Endothelial cell of umbilical vein (primary cell): ENCODE data around the gene NFKBIA. TPM values are rescaled to one million over a fixed set of nuclear protein-coding genes. Genes with fewer than 3 reads are reported as not detected.

Experiments used
- BruUV-seq: library from RNA; stranded (reverse); fragments of 400-500 nt; replicated peaks from 2 replicates; lab custom pipeline; 2021; lab: Mats Ljungman, UMichigan
- CTCF ChIA-PET: fragments of 300-600, 350-600 bp; sonication (Branson Sonifier 250); formaldehyde crosslinking; loops from one replicate; lab custom pipeline; 2021; ENCODE audit warnings: antibody characterized with exemption, inconsistent platforms; lab: Charles Lee
- POLR2A ChIA-PET: fragments of 300-600, 350-600 bp; sonication (Branson Sonifier 250); formaldehyde crosslinking; loops from one replicate; lab custom pipeline; 2021; ENCODE audit warnings: antibody characterized with exemption, inconsistent platforms; lab: Charles Lee
- DNase-seq: peaks from one replicate; pipeline ENCODE4 v3.0.0-alpha.2; 2011; ENCODE audit warnings: low read depth, low spot score
- FAIRE-seq: peaks from 2 replicates; lab custom pipeline; 2011; peaks lifted over from hg19 to GRCh38; lab: Jason Lieb, UNC
- H2AFZ ChIP-seq: 2 replicates; pipeline ENCODE4 v1.6.0; 2012; ENCODE audit warnings: low read depth, low read length, control low read depth, inconsistent platforms
- H3K27ac ChIP-seq: 2 replicates; pipeline ENCODE4 v1.5.1; 2011; ENCODE audit warnings: low read depth, mild to moderate bottlenecking, control low read depth, low read length, moderate library complexity; ENCODE audit not compliant: insufficient read depth
- H3K27me3 ChIP-seq, 2 experiments: 2 replicates each; pipeline versions ENCODE4 v1.6.0 to v1.6.1; 2011; ENCODE audit warnings: low read length in 2 of 2, mixed read lengths in 1 of 2; ENCODE audit not compliant: control insufficient read depth in 2 of 2, insufficient read depth in 2 of 2
- H3K36me3 ChIP-seq, 2 experiments: 2 replicates in 1 of 2; 3 replicates in 1 of 2; pipeline ENCODE4 v1.5.1; 2011; ENCODE audit warnings: low read length in 2 of 2, mild to moderate bottlenecking in 1 of 2, moderate library complexity in 1 of 2; ENCODE audit not compliant: control insufficient read depth in 2 of 2, insufficient read depth in 2 of 2; ENCODE audit errors: extremely low read depth in 1 of 2
- H3K4me1 ChIP-seq: 3 replicates; pipeline ENCODE4 v1.5.1; 2011; ENCODE audit warnings: mild to moderate bottlenecking, low read length; ENCODE audit not compliant: control insufficient read depth, insufficient read depth; ENCODE audit errors: extremely low read depth
- H3K4me2 ChIP-seq: 2 replicates; pipeline ENCODE4 v1.6.1; 2011; ENCODE audit warnings: low read length, control low read depth, mixed read lengths; ENCODE audit not compliant: insufficient read depth
- H3K4me3 ChIP-seq, 3 experiments: fragments of 200-600 bp in 1 of 3; sonication (generic), shearing (Covaris generic) in 1 of 3; replicated peaks in 1 of 3; 2 replicates each; pipeline ENCODE4 v1.5.1; 2011 to 2016; ENCODE audit warnings: control low read depth in 3 of 3, low read length in 3 of 3, mild to moderate bottlenecking in 2 of 3, inconsistent platforms in 1 of 3, low read depth in 1 of 3, moderate library complexity in 1 of 3; ENCODE audit not compliant: insufficient read depth in 1 of 3
- H3K79me2 ChIP-seq: 2 replicates; pipeline ENCODE4 v1.6.0; 2012; ENCODE audit warnings: low read length, inconsistent platforms; ENCODE audit not compliant: control insufficient read depth, insufficient read depth
- H3K9ac ChIP-seq: replicated peaks from 2 replicates; pipeline ENCODE3; 2011; ENCODE audit warnings: low read length, control low read depth; ENCODE audit not compliant: insufficient read depth; ENCODE audit errors: extremely low read depth
- H3K9me1 ChIP-seq: replicated peaks from 3 replicates; pipeline ENCODE4 v1.6.0; 2011; ENCODE audit warnings: mild to moderate bottlenecking, low read length; ENCODE audit not compliant: control insufficient read depth, insufficient read depth; ENCODE audit errors: extremely low read depth
- H3K9me3 ChIP-seq: replicated peaks from 2 replicates; pipeline ENCODE4 v1.5.1; 2012; ENCODE audit warnings: low read length, inconsistent platforms; ENCODE audit not compliant: control insufficient read depth, insufficient read depth
- H4K20me1 ChIP-seq: replicated peaks from 2 replicates; pipeline ENCODE3; 2011; ENCODE audit warnings: mild to moderate bottlenecking, low read length; ENCODE audit not compliant: control insufficient read depth, insufficient read depth; ENCODE audit errors: extremely low read depth
- EZH2 ChIP-seq: IDR thresholded peaks from 2 replicates; pipeline ENCODE4 v1.6.1; 2012; ENCODE audit warnings: borderline replicate concordance, low read depth, mild to moderate bottlenecking, moderate library complexity, low read length, inconsistent platforms; ENCODE audit not compliant: severe bottlenecking
- FOS ChIP-seq: IDR thresholded peaks from 2 replicates; pipeline ENCODE4 v1.6.1; 2011; ENCODE audit warnings: mild to moderate bottlenecking, low read length, moderate library complexity, borderline replicate concordance; ENCODE audit not compliant: insufficient read depth
- GATA2 ChIP-seq: IDR thresholded peaks from 2 replicates; pipeline ENCODE4 v1.7.0; 2011; ENCODE audit warnings: low read depth, mild to moderate bottlenecking, moderate library complexity, mixed read lengths, low read length; ENCODE audit not compliant: insufficient read length, insufficient read depth
- JUN ChIP-seq: IDR thresholded peaks from 2 replicates; pipeline ENCODE4 v1.6.1; 2011; ENCODE audit warnings: borderline replicate concordance, low read depth; ENCODE audit not compliant: insufficient read length, insufficient read depth
- MAX ChIP-seq: IDR thresholded peaks from 2 replicates; pipeline ENCODE4 v1.6.1; 2011; ENCODE audit not compliant: insufficient read depth, insufficient read length
- MYC ChIP-seq: IDR thresholded peaks from one replicate; pipeline ENCODE4 v1.6.1; 2011; ENCODE audit warnings: mild to moderate bottlenecking, low read depth, low read length
- POLR2A ChIP-seq: IDR thresholded peaks from 2 replicates; pipeline ENCODE4 v1.6.1; 2012; ENCODE audit warnings: low read depth, mild to moderate bottlenecking, control low read depth, low read length
- POLR2AphosphoS5 ChIP-seq: IDR thresholded peaks from 2 replicates; pipeline ENCODE4 v1.6.1; 2012; ENCODE audit warnings: low read depth, mild to moderate bottlenecking, control low read depth, low read length, moderate library complexity; ENCODE audit not compliant: insufficient read depth
- dilution Hi-C: fragments of 300-500 bp; cut with MboI; formaldehyde crosslinking; loops from one replicate; pipeline ENCODE4 v1.15.0; 2019; ENCODE audit warnings: low sequenced_read_pairs; ENCODE audit not compliant: extremely low pct_ligation_motif_present
- intact Hi-C: fragments of 100-400 bp; cut with micrococcal nuclease; formaldehyde crosslinking; loops from one replicate; pipeline ENCODE4 v1.10.0; 2022
- polyA plus RNA-seq, 4 experiments: library from polyadenylated mRNA; depleted of rRNA in 3 of 4; stranded (reverse) in 3 of 4; unstranded in 1 of 4; fragments of >200 nt; gene quantifications; 2 replicates each; pipeline versions ENCODE4 v1.2.1 to v1.2.3, GENCODE V29; 2011 to 2012; ENCODE audit warnings: missing spikeins in 1 of 4
- total RNA-seq: library from RNA; stranded (reverse); gene quantifications from 2 replicates; pipeline ENCODE4 v1.2.3, GENCODE V29; 2021
- TF ChIP-seq, protein P1 (sequence below), 2 donors: IDR thresholded peaks; 1 replicate in 1 of 2; 2 replicates in 1 of 2; pipeline ENCODE4 v1.5.1; 2011; ENCODE audit warnings: low read length in 2 of 2, mild to moderate bottlenecking in 2 of 2, moderate library complexity in 2 of 2, control low read depth in 1 of 2, inconsistent platforms in 1 of 2, low read depth in 1 of 2; ENCODE audit not compliant: insufficient read depth in 1 of 2; ENCODE audit errors: extremely low read depth in 1 of 2

Gene NFKBIA
- total and polyA plus RNA-seq, 2 donors (not counting 3 experiments of a cell fraction or from before 2014, with no cell fraction given), result 55.7 to 82.8 TPM

- H3K36me3 ChIP-seq, result no peaks in the 10 kb centered on the region
- H4K20me1 ChIP-seq, result no peaks in the 10 kb centered on the region
- no peak overlapping the region for H3K9ac ChIP-seq
- H3K9me3 ChIP-seq, result no peaks in the 10 kb centered on the region
- H3K9me1 ChIP-seq, result no peaks in the 10 kb centered on the region
- no TSS peak for BruUV-seq
- H3K4me3 ChIP-seq, result no peak overlapping the region
- ChIA-PET CTCF (interaction anchor here (0.7 to 1.0 kb wide), 2 partner anchors 13 to 131 kb away, joined by 3 read pairs; no protein-coding TSS in a partner anchor), POLR2A (no interaction called here)
- no peak for TF ChIP-seq GATA2
- no peak for TF ChIP-seq POLR2AphosphoS5
- TF ChIP-seq FOS, result no peak
- TF ChIP-seq, protein P1, sequence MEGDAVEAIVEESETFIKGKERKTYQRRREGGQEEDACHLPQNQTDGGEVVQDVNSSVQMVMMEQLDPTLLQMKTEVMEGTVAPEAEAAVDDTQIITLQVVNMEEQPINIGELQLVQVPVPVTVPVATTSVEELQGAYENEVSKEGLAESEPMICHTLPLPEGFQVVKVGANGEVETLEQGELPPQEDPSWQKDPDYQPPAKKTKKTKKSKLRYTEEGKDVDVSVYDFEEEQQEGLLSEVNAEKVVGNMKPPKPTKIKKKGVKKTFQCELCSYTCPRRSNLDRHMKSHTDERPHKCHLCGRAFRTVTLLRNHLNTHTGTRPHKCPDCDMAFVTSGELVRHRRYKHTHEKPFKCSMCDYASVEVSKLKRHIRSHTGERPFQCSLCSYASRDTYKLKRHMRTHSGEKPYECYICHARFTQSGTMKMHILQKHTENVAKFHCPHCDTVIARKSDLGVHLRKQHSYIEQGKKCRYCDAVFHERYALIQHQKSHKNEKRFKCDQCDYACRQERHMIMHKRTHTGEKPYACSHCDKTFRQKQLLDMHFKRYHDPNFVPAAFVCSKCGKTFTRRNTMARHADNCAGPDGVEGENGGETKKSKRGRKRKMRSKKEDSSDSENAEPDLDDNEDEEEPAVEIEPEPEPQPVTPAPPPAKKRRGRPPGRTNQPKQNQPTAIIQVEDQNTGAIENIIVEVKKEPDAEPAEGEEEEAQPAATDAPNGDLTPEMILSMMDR (IDR thresholded peaks at IDR 0.05; ENCODE audit: extremely low read depth in 1 of 2, insufficient read depth in 1 of 2, low read depth in 1 of 2, low read length in 2 of 2), result no peak
- TF ChIP-seq POLR2A, result no peak
- no peak for TF ChIP-seq EZH2
- no peak for TF ChIP-seq MYC
- no peak for TF ChIP-seq MAX
- TF ChIP-seq JUN, result no peak
- no peaks in the 10 kb centered on the region for H3K27me3 ChIP-seq
- H3K4me1 ChIP-seq, result peaks cover 15% of the 10 kb centered on the region
- no peak overlapping the region for H3K27ac ChIP-seq
- dilution Hi-C loops (no loop called here), intact Hi-C loops (no loop called here)
- H3K79me2 ChIP-seq, result no peaks in the 10 kb centered on the region
- no peak overlapping the region for H3K4me2 ChIP-seq
- FAIRE-seq (no peak), DNase-seq (no peak)
- no peak overlapping the region for H2AFZ ChIP-seq
Observed at GRCh38 chr14:35393826-35394225, 10.7 kb downstream of the NFKBIA start.
